BE2C (cell line): ENCODE data around the gene SNX14.
"Not testable (repeated sequence)": the region's sequence is repeated elsewhere in the genome, so short reads cannot be mapped to it uniquely, and the experiment has no call there.

Experiments used
- DNase-seq: peaks from one replicate; pipeline ENCODE4 v3.0.0-alpha.2; 2020
- H3K27me3 ChIP-seq: fragments of 250-450 bp; sonication (Bioruptor Pico); 2 replicates; pipeline ENCODE4 v1.5.1; 2020; ENCODE audit warnings: mild to moderate bottlenecking
- H3K36me3 ChIP-seq: fragments of 250-450 bp; sonication (Bioruptor Pico); 2 replicates; pipeline ENCODE4 v1.5.1; 2020; ENCODE audit warnings: mild to moderate bottlenecking
- H3K4me1 ChIP-seq: fragments of 250-450 bp; sonication (Bioruptor Pico); 2 replicates; pipeline ENCODE4 v1.5.1; 2020
- H3K4me3 ChIP-seq: 2 replicates; pipeline ENCODE4 v1.5.1; 2011; ENCODE audit warnings: low read depth, low read length
- H3K9me3 ChIP-seq: fragments of 250-450 bp; sonication (Bioruptor Pico); 2 replicates; pipeline ENCODE4 v1.5.1; 2020
- CTCF ChIP-seq: IDR thresholded peaks from 2 replicates; pipeline ENCODE4 v1.5.1; 2012; ENCODE audit warnings: mild to moderate bottlenecking, low read depth, low read length

The SNX14 gene

GRCh38 chr6:85594197-85594930 lies 706 bp upstream of the SNX14 start:
- Histone ChIP-seq H3K36me3 (no peaks in the 10 kb centered on the region), H3K27me3 (no peaks in the 10 kb centered on the region), H3K4me1 (peaks cover 3% of the 10 kb centered on the region; the same call in 1 of the 2 replicates), H3K9me3 (no peaks in the 10 kb centered on the region), H3K4me3 (peak overlapping the region; percentile 89)
- no peak for TF ChIP-seq CTCF
- no peak for DNase-seq

DNA sequence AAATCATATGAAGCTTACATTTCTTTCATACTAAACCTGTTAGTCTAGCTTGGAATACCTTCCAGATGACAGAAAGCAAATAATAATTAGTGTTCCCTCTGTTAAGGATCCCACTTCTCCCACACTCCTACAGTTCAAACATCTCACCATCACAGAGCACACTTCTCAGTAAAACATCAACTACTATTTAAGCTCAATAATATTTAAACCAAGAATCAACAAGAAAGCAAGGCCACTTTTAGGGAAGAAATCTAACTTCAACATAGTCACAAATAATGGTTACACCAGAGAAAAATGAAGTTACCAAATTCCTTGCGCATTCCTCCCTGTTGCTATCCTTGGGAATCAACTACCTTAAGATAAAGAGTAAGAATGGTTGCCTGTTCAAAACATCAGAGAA lies 1.6 kb downstream of the SNX14 start:
- no peak for TF ChIP-seq CTCF
- Histone ChIP-seq H3K9me3 (no peaks in the 10 kb centered on the region), H3K4me3 (no peak overlapping the region), H3K4me1 (no peaks in the 10 kb centered on the region), H3K36me3 (no peaks in the 10 kb centered on the region), H3K27me3 (no peaks in the 10 kb centered on the region)
- no peak for DNase-seq

GRCh38 chr6:85591207-85591606 lies 2.5 kb downstream of the SNX14 start:
- no peaks in the 10 kb centered on the region for H3K9me3 ChIP-seq
- H3K36me3 ChIP-seq = no peaks in the 10 kb centered on the region
- DNase-seq = no peak
- no peaks in the 10 kb centered on the region for H3K27me3 ChIP-seq
- H3K4me1 ChIP-seq = no peaks in the 10 kb centered on the region
- TF ChIP-seq CTCF = no peak
- H3K4me3 ChIP-seq = no peak overlapping the region

- Histone ChIP-seq H3K9me3 (no peaks in the 10 kb centered on the region), H3K27me3 (no peaks in the 10 kb centered on the region), H3K36me3 (no peaks in the 10 kb centered on the region), H3K4me3 (no peak overlapping the region), H3K4me1 (no peaks in the 10 kb centered on the region)
- DNase-seq = no peak
- no peak for TF ChIP-seq CTCF
Measured at GRCh38 chr6:85585741-85586140, 7.9 kb downstream of the SNX14 start.

- H3K27me3 ChIP-seq, DNase-seq, H3K9me3 ChIP-seq, H3K4me3 ChIP-seq, H3K36me3 ChIP-seq, H3K4me1 ChIP-seq: not testable (repeated sequence)
Measured at GRCh38 chr6:85582832-85583231, 10.8 kb downstream of the SNX14 start.

DNA sequence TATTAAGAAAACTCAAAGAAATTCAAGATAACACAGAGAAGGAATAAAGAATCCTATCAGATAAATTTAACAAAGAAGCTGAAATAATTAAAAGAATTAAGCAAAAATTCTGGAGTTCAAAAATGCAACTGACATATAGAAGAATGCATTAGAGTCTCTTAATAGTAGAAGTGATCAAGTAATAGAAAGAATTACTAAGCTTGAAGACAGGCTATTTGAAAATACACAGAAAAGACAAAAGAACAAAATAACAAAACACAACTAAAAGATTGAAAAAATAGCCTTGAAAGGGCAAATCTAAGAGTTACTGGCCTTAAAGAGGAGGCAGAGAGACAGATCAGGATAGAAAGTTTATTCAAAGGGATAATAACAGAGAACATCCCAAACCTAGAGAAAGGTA lies 12.1 kb downstream of the SNX14 start:
- DNase-seq = no peak
- TF ChIP-seq CTCF = no peak
- Histone ChIP-seq H3K27me3 (no peaks in the 10 kb centered on the region), H3K4me1 (no peaks in the 10 kb centered on the region; the same call in 1 of the 2 replicates), H3K4me3 (no peak overlapping the region), H3K9me3 (no peaks in the 10 kb centered on the region), H3K36me3 (no peaks in the 10 kb centered on the region)

DNA sequence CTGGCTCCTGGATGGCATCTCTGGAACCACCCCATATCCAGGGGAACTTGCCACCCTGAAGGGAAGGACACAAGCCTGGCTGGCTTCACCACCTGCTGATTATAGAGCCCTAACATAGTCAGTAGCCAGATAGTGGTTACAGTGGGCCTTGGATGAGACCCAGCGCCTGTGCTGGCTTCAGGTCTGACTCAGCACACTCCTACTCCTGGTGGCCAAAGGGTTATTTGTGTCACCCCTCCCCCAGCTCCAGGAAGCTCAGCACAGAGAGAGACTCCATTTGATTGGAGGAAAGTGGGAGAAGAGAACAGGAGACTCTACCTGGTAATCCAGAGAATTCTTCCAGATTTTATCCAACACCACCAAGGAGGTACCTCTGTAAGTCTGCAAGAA lies 12.8 kb downstream of the SNX14 start:
- H3K4me1 ChIP-seq = no peaks in the 10 kb centered on the region; the same call in 1 of the 2 replicates
- no peaks in the 10 kb centered on the region for H3K36me3 ChIP-seq
- DNase-seq = peak; percentile 16
- no peaks in the 10 kb centered on the region for H3K9me3 ChIP-seq
- H3K4me3 ChIP-seq = no peak overlapping the region
- no peaks in the 10 kb centered on the region for H3K27me3 ChIP-seq
- TF ChIP-seq CTCF = no peak
